Naive B cell (primary cell): ENCODE data around the gene NSUN5. TPM values are rescaled to one million over a fixed set of nuclear protein-coding genes. Genes with fewer than 3 reads are reported as not detected.
A peak's percentile ranks its signal among the peaks of the same experiment; 100 is the strongest.
"Not testable (repeated sequence)": the region's sequence is repeated elsewhere in the genome, so short reads cannot be mapped to it uniquely, and the experiment has no call there.

Source experiments
- ATAC-seq, 2 donors: fragments of 150-1000 bp; cut with Tn5 transposase; 2 replicates each; pipeline ENCODE4 v1.10.0; 2021; ENCODE audit warnings: low read depth in 2 of 2, mild to moderate bottlenecking in 2 of 2, moderate library complexity in 2 of 2
- DNase-seq: peaks from one replicate; pipeline ENCODE4 v3.0.0; 2022
- H3K27ac Mint-ChIP-seq, 6 donors: one replicate each; pipeline ENCODE4 v1.8.0; 2020 to 2022; ENCODE audit warnings: mild to moderate bottlenecking in 6 of 6, mixed read lengths in 6 of 6, moderate library complexity in 5 of 6, inconsistent platforms in 2 of 6
- H3K27me3 Mint-ChIP-seq, 3 donors: one replicate each; pipeline ENCODE4 v1.8.0; 2021 to 2022; ENCODE audit warnings: mixed read lengths in 3 of 3, mild to moderate bottlenecking in 1 of 3
- H3K36me3 Mint-ChIP-seq, 2 donors: one replicate each; pipeline ENCODE4 v1.8.0; 2020 to 2022; ENCODE audit warnings: mixed read lengths in 2 of 2, inconsistent platforms in 1 of 2, mild to moderate bottlenecking in 1 of 2
- H3K4me1 Mint-ChIP-seq, 3 donors: one replicate each; pipeline ENCODE4 v1.8.0; 2020 to 2022; ENCODE audit warnings: mixed read lengths in 3 of 3, inconsistent platforms in 1 of 3, mild to moderate bottlenecking in 1 of 3, moderate library complexity in 1 of 3
- H3K4me3 Mint-ChIP-seq, 8 donors: one replicate each; pipeline ENCODE4 v1.8.0; 2020 to 2022; ENCODE audit warnings: mild to moderate bottlenecking in 8 of 8, mixed read lengths in 8 of 8, moderate library complexity in 8 of 8, inconsistent platforms in 2 of 8
- H3K9me3 Mint-ChIP-seq, 7 donors: one replicate each; pipeline ENCODE4 v1.8.0; 2020 to 2022; ENCODE audit warnings: mixed read lengths in 7 of 7, mild to moderate bottlenecking in 5 of 7, inconsistent platforms in 2 of 7, moderate library complexity in 1 of 7
- polyA plus RNA-seq, 6 donors: library from polyadenylated mRNA; unstranded; fragments of 300-500 nt; fragmentation: Illumina TruSeq; gene quantifications; one replicate each; pipeline ENCODE4 v1.2.3, GENCODE V29; 2021; ENCODE audit warnings: low read depth in 6 of 6

The NSUN5 gene
- polyA plus RNA-seq, 6 donors from 2014 or later = 69.0 to 97.8 (median 86.5) TPM

DNA sequence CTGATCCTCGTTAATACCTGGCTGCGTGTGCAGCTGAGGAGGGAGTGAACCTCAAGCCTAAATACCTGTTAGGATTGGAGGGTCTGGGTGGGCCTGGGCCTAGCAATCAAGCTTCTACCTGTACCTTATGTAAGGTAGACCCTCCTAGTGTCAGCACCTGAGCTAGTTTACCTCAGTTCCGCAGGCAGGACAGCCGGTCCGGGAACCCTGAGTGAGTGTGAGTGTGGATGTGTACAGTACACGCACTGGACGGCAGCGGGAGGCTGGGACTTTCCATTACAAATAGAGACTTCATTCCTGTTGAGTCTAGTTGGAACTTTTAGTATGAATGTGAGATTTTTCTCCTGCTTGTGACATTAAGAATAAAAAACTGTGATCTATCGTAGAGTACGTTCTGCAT lies 5.8 kb downstream of the NSUN5 start:
- H3K36me3 Mint-ChIP-seq, H3K27ac Mint-ChIP-seq: not testable (repeated sequence)

GRCh38 chr7:73301108-73301507 lies 7.5 kb downstream of the NSUN5 start:
- peaks cover 5 to 12% (median 6%) of the 10 kb centered on the region in 3 donors for H3K4me1 Mint-ChIP-seq
- not testable (repeated sequence) for H3K27me3 Mint-ChIP-seq, H3K4me3 Mint-ChIP-seq, H3K9me3 Mint-ChIP-seq, ATAC-seq, H3K36me3 Mint-ChIP-seq, DNase-seq, H3K27ac Mint-ChIP-seq

More for the DNA sequence above, 5.8 kb downstream of the NSUN5 start:
- not testable (repeated sequence) for H3K9me3 Mint-ChIP-seq, H3K27me3 Mint-ChIP-seq, ATAC-seq, DNase-seq
- Mint-ChIP-seq H3K4me3 (peak overlapping the region in 1 of 8 donors; percentile 24), H3K4me1 (peaks cover 17 to 27% (median 19%) of the 10 kb centered on the region in 3 donors)

DNA sequence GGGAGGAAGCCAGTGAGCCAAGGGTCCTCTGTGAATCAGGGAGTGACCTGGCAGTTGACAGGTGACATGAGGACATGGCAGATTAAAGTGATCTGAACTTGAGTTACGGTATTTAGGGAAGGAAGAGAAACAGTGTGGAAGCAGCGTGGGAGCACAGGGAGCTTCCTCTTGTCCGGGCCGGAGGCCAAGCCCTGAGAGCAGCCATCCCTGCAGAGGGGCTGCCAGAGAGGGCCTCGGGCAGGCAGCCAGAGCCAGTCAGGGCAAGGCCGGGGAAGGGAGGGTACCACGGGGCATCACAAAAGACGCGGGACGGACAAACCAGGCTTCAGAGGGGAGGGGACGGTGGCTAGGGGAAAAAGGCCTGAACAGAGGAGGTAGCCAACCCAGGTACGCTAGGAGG lies 8.8 kb downstream of the NSUN5 start:
- not testable (repeated sequence) for DNase-seq, H3K36me3 Mint-ChIP-seq, H3K27me3 Mint-ChIP-seq, H3K27ac Mint-ChIP-seq, ATAC-seq, H3K4me3 Mint-ChIP-seq, H3K9me3 Mint-ChIP-seq, H3K4me1 Mint-ChIP-seq

GRCh38 chr7:73297706-73298105 lies 10.9 kb downstream of the NSUN5 start:
- H3K27me3 Mint-ChIP-seq, H3K27ac Mint-ChIP-seq, ATAC-seq, H3K36me3 Mint-ChIP-seq, H3K9me3 Mint-ChIP-seq, DNase-seq, H3K4me3 Mint-ChIP-seq, H3K4me1 Mint-ChIP-seq: not testable (repeated sequence)

DNA sequence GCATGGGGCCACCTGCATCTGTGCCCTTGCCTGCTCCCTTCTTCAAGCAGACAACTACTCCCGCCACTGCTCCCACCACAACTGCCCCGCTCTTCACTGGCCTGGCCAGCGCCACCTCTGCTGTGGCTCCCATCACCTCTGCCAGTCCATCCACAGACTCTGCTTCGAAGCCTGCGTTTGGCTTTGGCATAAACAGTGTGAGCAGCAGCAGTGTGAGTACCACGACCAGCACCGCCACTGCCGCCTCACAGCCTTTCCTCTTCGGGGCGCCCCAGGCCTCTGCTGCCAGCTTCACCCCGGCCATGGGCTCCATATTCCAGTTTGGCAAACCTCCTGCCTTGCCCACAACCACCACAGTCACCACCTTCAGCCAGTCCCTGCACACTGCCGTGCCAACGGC lies 11.4 kb downstream of the NSUN5 start:
- not testable (repeated sequence) for DNase-seq, H3K4me1 Mint-ChIP-seq, H3K27me3 Mint-ChIP-seq, H3K27ac Mint-ChIP-seq, H3K4me3 Mint-ChIP-seq, H3K36me3 Mint-ChIP-seq, H3K9me3 Mint-ChIP-seq, ATAC-seq

DNA sequence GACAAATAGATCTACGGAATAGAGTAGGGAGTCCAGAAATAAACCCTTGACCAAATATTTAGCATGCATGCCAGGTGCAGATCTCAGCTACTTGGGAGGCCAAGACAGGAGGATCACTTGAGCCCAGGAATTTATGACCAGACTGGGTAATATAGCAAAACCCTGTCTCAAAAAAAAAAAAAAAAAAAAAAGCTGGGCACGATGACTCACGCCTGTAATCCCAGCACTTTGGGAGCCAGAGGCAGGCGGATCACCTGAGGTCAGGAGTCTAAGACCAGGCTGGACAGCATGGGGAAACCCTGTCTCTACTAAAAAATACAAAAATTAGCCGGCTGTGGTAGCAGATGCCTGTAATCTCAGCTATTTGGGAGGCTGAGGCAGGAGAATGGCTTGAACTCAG lies 31.4 kb downstream of the NSUN5 start:
- not testable (repeated sequence) for H3K36me3 Mint-ChIP-seq, H3K4me1 Mint-ChIP-seq, ATAC-seq, DNase-seq, H3K9me3 Mint-ChIP-seq, H3K27ac Mint-ChIP-seq, H3K4me3 Mint-ChIP-seq, H3K27me3 Mint-ChIP-seq

DNA sequence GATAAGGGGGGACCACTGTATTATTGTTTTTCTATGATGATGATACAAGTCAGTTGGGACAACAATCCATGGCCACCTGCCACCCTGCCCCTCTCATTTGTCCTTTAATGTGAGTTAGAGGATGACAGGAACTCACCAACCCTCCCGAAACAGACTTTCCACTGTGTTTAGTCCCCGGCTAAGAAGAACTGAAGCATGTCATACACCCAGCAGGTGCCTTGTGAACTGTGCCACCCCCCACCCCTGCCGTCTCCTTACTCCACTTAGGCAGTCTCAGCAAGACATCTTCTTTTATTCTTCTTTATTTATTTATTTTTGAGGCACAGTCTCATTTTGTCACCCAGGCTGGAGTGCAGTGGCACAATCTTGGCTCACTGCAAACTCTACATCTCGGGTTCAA lies 40.8 kb downstream of the NSUN5 start:
- H3K27ac Mint-ChIP-seq = peak overlapping the region in 4 of 6 donors; percentile 24 to 86 (median 55)
- not testable (repeated sequence) for DNase-seq, H3K27me3 Mint-ChIP-seq, H3K9me3 Mint-ChIP-seq, H3K36me3 Mint-ChIP-seq
- ATAC-seq = peak; percentile 72
- peaks cover 0 to 17% (median 0%) of the 10 kb centered on the region in 3 donors for H3K4me1 Mint-ChIP-seq
- peak overlapping the region in 7 of 8 donors; percentile 9 to 77 (median 60) for H3K4me3 Mint-ChIP-seq

GRCh38 chr7:73266719-73267368 lies 41.8 kb downstream of the NSUN5 start:
- not testable (repeated sequence) for H3K4me3 Mint-ChIP-seq, H3K27me3 Mint-ChIP-seq, H3K36me3 Mint-ChIP-seq, H3K27ac Mint-ChIP-seq, ATAC-seq, DNase-seq, H3K9me3 Mint-ChIP-seq
- peaks cover 0 to 18% (median 0%) of the 10 kb centered on the region in 3 donors for H3K4me1 Mint-ChIP-seq

- H3K36me3 Mint-ChIP-seq, H3K4me1 Mint-ChIP-seq, H3K27ac Mint-ChIP-seq, H3K27me3 Mint-ChIP-seq, H3K9me3 Mint-ChIP-seq, H3K4me3 Mint-ChIP-seq: not testable (repeated sequence)
- DNase-seq = peak; percentile 78
- peak; percentile 95 to 96 for ATAC-seq
Observed at GRCh38 chr7:73262416-73262815, 46.2 kb downstream of the NSUN5 start.

Other genes starting within 250 kb of the NSUN5 start
- under 1 TPM in 2 of 6 donors, not detected in 4; 0.19 to 0.25 TPM for gene SPDYE9, start 222.8 kb downstream of the NSUN5 start, polyA plus RNA-seq
- gene TRIM50, start 19.3 kb upstream of the NSUN5 start, polyA plus RNA-seq = under 1 TPM in 1 of 6 donors, not detected in 5; 0.13 TPM
- gene FKBP6, start 19.3 kb upstream of the NSUN5 start, polyA plus RNA-seq = not detected
- gene FZD9, start 125.0 kb upstream of the NSUN5 start, polyA plus RNA-seq = under 1 TPM in 4 of 6 donors, not detected in 2; 0.17 to 0.91 (median 0.33) TPM
- gene BAZ1B, start 213.5 kb upstream of the NSUN5 start, polyA plus RNA-seq = 10 to 100 TPM in 5 of 6 donors, 1 to 10 TPM in 1; 8.6 to 31.2 (median 13.5) TPM
- gene BCL7B, start 248.9 kb upstream of the NSUN5 start, polyA plus RNA-seq = 100 to 1,000 TPM in 1 of 6 donors, 10 to 100 TPM in 5; 83.3 to 112 (median 88.9) TPM